ENCODE data around the gene QRFP.
A peak's percentile ranks its signal among the peaks of the same experiment; 100 is the strongest.
"Not testable (repeated sequence)": the region's sequence is repeated elsewhere in the genome, so short reads cannot be mapped to it uniquely, and the experiment has no call there.

QRFP gene

DNA sequence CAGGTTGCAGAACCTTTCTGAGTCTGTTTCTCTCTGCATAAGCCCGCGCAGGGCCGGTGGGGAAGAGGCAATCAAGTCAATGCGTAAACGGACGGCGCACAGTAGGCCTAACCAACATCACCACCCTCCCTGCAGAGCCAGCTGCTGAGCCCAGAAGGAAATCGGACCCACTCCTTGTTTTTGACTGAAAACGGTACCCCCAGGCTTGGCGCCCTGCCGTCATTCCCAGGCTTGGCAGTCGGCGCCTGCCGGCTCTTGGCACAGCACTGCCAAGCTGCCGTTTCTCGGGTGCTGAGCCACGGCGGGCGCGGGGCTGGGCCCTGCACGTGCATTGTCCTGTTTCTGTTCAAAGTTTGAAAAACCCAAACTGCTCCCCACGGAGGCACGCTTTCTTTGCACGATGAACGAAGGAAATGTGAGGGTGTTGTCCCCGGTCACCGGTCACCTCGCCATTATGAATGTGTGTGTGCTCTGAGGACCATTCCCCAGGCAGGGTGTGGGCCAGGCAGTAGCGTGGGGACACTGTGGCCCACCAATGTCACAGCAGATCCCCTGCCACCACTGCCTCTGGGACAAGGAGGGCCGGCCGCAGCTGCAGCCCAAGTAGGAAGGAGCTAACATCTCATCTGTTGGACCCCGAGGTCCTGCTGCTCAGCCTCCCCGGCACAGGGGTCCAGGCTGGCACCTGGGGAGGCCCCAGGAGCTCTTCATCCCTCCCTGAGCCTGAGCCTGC lies 22.4 kb upstream of the QRFP start:
- DNase-seq: peak; percentile 38

DNA sequence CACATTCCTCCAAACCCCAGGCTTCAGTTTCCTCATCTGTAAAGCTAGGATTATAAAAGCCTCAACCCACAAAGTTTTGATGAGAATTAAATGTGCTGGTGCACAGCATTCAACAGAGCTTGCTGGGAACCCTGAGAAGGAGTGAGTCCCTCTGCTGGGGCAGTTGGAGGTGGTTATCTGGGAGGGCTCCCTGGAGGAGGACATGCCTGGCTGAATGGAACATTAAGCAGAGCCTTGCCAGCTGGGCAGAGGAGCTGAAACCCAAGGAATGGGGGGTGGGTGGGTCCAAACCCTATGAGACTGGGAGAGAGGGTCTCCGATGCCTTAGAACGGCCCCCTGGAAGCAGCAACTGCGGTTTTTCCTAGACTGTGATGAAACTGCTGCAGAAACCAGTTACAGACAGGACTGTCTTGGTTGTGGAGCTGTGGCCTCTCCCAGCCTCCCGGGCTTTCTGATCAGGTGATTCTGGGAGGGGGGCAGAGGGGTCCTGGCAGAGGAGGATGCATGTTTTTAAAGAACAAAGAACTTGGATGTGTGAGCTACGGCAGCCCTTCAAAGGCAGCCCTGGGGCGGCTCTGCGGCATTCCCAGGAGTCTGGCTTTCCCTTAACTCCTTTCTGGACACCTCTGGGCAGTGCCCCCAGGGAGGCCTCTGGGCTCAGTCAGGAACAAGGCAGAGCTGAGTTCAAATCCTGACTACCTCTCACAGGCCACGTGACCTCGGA lies 21.7 kb upstream of the QRFP start:
- no peak for DNase-seq

DNA sequence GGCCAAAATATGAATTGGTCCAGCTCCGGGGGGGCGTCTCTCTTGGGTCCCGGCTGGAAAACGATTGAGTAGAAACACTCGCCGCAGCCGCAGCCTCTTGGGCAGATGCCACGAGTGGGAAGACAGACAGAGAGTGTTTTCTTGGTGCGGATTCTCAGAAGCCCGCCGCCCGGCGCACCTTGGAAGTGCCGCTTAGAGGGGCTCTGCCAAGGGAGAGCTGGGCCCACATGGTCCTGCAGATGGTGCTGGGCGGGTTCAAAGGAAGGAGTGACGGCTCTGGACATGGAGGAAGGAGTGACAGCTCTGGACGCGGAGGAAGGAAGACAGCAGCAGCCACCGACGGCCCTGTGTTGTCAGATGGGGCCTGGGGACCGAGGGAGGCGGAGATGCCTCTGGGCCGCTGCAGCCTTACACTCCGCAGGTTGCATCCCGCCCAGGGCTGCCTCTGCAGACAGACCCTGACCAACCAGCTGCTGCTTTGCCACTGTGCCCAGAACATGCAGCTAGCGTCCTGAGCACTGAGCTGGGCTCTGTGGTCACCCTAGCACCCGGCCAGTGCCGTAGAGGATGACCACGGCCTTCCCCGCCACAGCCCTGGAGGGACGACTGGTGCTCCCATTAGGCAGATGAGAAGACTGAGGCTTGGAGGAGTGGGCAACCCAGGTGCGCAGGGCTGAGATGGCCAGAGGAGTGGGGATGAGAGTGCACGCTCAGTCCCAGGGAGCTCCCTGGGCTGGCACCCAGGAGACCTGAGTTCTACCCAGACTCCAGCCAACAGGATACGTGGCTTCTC lies 20.8 kb upstream of the QRFP start:
- DNase-seq: no peak

DNA sequence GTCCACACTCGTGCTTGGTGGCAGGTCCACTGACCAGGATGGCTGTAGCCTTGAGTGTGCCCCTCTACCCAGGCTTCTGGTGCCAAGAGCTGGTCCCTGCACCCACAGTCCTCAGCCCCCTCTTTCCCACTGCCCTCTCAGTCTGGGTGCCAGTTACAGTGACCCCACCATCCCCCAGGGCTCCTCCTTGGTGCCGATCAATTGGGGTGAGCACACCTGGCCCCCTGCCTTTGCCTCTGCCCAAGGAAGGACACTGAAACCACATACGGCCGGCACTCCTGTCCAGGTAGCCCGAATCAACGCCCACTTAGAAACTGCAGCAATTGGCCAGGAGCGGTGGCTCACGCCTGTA lies 18.5 kb upstream of the QRFP start:
- DNase-seq: no peak

DNA sequence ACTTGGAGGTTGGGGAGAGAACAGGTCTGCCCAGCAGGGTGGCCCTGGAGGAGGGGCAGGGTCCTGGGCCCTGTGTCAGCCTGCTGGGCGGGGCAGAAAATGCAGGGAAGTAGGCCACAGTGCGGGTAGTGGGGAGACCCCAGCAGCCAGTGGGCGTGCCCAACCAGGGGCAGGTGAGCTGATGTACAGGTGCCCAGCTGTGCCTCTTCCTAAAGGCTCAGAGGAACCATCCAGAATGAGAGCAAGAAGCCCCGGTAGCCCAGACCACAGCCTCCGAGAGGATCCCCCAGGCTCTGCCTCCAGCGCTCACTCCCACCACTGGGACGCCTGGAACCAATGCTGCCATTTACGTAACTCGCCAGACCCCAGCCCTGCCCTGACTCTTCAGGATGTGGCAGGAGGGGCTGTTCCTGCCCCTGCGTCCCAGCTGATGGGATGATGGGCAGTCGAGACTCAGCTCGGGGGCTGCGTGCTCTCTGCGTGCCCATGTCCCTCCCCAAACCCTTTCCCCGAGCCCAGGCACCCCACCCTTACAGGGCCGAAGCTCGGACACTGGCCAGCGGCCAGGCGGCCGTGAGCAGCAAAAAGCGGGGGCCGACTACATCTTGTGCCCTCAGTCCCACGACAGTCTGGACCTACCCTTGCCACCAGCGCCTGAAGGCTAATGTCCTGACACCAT lies 17.9 kb upstream of the QRFP start:
- no peak for DNase-seq

DNA sequence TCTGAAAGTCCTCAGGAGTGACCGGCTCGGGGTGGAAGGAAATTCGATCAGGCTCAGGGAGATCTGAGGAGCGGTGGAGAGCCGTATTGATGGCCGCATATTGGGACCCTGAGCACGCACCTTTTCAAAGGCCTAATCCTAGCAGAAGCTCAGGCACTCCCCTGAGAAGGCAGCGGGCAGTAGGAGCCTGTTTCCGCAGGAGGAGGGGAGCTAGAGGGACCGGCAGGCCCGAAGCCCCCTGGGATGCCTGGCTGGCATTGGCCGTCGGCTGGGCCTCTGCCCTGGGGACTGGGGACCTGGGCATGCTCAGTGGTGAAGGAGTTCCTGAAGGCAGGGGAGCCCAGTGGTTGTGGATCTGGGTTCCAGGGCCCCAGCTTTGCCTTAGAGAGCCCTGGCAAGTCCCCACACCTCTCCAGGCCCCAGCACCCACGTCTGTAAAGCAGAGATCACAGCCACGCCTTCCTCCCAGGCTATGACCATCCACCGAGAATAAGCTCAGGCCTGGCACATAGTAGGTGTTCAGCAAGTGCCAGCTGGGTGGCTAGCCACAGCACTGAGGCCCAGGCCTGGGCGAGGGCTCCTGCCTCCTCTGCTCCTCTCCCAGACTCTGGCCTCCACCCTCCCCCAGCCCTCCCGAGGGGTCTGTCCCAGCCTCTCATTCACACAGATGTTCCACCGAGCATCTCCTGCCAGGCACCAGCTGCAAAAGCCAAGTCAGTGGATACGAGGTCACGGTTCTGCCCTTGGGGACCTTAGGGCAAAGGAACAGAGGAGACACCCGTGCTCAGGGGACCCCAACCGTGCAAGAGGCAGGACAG lies 17.2 kb upstream of the QRFP start:
- DNase-seq: no peak

DNA sequence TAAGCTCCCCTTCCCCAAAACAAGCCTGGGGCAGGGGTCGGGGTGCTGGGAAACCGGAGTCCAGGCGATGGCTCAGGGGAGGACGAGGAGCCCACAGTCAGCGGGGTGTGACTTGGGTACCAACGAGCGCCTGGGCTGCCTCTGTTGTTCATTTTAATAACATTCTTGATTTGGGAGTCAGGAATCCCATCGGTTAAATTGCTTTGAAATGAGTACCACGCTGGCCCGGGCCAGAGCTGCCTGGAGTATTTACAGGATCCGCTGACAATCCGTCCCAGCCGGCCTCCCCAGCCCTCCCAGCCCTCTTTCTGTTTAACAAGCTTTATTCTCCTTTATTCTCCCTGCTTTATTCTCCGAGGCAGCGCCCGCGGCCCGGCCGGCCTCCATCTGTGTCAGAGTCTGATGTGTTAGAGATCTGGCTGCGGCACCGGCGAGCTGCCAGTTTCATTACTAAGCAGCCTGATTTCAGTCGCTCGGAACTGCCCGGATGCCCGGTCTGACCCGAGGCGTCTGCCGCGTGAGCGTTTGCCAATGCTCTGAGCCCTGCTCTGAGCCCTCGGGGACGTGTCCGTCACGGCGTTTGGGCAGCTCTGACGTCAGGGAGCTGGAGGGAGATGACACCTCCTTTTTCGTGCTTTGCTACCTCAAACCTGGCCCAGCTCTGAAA lies 16.5 kb upstream of the QRFP start:
- DNase-seq: no peak

DNA sequence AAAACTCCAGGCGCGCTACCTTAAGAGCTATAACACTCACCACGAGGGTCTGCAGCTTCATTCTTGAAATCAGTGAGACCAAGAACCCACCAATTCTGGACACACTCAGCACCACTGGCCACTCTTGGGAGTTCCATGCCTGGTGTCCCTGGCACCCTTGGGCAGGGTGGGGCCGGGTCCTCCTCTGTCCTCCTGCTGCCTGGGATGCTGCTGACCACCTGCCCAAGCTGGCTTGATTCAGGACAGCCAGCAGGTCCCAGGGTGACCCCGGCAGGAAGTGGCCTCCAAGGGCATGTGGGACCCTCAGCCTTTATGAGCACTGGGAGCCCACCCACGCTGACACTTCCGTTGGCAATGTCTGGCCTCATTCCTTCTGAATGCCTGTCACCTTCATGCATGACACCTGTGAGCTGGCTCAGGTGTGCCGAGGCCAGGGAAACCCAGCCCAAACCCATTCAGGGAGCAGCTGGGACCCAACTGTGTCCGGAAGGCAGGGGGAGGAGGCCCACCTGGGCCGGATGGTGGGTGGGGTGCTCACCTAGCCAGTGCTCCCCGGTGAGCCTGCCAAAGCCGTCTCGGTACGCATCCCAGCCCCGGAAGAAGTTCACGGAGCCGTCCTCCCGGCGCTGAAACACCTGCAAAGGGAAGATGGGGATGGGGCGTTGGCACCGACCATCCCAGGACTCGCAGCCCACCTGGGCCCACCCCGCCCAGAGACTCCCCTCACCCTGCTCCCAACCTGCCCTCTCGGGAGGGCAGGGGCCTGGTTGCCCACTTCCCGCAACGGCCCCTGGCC lies 14.8 kb upstream of the QRFP start:
- DNase-seq: no peak

DNA sequence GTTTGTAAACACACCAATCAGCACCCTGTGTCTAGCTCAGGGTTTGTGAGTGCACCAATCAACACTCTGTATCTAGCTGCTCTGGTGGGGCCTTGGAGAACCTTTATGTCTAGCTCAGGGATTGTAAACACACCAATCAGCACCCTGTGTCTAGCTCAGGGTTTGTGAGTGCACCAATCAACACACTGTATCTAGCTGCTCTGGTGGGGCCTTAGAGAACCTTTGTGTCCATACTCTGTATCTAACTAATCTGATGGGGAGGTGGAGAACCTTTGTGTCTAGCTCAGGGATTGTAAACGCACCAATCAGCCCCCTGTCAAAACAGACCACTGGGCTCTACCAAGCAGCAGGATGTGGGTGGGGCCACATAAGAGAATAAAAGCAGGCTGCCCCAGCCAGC lies 14.1 kb upstream of the QRFP start:
- not testable (repeated sequence) for DNase-seq

DNA sequence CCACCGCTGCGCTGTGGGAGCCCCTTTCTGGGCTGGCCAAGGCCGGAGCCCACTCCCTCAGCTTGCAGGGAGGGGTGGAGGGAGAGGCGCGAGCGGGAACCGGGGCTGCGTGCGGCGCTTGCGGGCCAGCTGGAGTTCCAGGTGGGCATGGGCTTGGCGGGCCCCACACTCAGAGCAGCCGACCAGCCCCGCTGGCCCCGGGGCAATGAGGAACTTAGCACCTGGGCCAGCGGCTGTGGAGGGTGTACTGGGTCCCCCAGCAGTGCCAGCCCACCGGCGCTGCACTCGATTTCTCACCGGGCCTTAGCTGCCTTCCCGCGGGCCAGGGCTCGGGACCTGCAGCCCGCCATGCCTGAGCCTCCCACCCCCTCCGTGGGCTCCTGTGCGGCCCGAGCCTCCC lies 13.4 kb upstream of the QRFP start:
- not testable (repeated sequence) for DNase-seq

DNA sequence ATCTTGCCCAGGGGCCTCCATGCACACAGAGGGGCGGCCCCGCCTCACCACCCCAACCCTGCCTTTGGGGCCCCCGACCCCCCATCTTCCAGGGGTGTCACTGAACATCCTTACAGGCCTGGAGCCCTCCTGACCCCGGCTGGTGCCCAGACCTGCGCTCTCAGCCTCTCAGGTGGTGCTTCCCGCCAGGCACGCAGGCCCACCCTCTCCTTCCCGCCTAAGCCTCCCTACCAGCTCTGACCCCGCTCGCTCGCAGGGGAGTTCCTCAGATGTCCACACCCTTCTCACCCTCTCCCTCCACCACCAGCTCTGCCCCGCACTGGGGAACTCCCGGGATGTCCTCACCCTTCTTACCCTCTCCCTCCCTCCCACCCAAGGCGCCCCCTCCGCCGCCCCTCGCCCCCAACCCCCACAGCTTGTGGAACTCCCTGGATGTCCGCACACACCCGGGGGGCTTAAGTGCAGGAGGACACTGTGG lies 12.3 kb upstream of the QRFP start:
- DNase-seq: no peak

DNA sequence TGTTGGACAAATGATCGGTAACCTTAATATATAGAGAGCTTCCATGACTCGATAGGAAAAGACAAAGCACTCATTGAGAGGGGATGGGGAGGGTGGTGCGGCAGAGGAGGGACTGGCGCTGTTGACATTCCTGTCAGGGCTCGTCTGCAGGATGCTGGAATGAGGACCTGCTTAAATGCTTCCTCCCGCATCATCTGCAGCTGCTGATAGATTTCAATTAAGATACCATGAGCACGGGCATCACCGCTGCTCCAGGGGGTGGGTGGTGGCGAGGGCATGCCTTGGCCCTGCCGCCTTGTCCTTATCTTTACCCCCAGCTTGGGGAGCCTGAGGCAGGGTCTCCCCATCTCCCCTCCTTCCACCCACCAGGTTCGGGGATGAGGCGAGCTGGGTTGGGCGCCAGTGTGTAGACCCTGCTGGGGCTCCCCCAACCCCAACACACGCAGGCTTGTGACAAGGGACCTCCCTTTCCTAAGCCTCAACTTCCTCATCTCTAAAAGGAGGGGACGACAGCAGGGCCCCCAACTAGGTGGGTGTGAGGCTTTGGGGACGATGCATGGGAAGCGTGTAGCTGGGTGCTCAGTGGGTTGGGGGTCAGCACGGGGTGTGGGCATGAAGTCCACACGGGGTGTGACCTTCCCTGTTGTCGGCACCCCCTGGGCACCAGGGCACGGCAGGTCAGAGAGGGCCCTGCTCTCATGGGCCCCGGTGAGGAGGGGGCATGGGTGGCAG lies 11.7 kb upstream of the QRFP start:
- DNase-seq: no peak

DNA sequence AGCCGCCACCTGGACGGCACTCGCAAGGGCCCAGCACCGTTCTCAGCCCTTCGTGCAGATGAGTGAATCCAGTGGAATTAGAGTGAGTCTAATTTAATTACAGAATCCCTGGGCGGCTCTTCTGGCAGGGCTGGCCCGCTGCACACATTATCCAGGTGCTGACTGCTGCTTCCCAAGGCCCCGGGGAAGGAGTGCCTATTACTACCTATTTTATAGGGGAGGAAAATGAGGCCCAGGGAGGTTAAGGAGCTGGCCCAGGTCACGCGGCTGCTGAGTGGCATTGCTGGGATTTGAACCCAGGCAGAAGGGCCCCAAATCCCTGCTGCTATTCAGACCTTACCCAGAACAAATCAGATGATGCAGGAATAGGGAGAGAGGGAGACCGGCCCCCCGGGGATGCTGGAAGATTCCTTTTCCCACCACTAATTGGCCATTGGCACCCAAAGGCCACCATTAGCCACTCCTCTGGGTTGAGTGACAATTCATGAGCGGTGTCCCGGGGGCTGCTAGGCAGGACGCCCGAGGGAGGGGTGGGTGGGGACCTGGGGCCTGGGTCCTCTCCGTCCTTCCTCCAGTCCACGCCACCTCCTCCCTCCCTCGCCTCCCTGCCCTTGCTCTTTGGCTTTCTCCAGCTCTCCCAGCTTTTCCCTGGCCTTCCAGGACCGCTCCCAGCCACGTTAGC lies 10.3 kb upstream of the QRFP start:
- no peak for DNase-seq

DNA sequence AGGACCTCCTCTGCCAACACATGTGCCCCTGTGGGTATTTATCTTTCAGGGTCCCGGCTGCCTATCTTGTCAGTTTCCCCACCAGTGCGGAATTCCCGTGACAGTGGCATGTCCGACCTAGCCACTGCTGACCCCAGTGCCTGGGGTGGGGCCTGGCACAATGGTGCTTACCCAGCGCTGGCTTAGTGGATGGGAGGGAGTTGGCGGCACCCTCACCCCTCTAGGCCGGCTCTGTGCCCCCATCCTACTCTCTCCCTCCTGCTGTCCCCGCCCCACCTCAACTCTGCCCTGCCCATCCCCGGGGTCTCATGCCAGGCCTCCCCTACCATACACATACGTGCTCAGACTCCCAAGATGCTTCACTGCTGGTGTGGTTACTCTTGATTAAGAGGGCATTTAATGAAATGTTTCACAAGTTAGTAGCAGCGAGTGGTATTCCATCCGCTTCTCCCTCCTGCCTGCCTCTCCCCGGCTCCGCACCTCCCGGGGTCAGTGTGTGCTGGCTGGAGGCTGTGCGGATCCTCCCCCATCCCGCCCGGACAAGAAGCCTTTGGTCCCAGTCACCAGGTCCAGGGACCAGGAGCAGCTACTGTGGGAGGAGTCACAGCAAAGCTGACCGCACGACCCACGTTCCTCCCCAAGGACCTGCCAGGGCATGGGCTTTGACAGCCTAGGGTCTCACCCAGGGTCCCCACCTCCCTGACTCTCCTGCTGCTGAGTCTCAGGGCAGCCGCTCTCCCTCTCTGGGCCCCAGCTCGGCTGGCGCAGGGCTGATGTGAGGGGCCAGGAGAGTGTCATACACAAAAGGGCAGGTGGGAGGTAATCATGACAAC lies 9.5 kb upstream of the QRFP start:
- DNase-seq: no peak

DNA sequence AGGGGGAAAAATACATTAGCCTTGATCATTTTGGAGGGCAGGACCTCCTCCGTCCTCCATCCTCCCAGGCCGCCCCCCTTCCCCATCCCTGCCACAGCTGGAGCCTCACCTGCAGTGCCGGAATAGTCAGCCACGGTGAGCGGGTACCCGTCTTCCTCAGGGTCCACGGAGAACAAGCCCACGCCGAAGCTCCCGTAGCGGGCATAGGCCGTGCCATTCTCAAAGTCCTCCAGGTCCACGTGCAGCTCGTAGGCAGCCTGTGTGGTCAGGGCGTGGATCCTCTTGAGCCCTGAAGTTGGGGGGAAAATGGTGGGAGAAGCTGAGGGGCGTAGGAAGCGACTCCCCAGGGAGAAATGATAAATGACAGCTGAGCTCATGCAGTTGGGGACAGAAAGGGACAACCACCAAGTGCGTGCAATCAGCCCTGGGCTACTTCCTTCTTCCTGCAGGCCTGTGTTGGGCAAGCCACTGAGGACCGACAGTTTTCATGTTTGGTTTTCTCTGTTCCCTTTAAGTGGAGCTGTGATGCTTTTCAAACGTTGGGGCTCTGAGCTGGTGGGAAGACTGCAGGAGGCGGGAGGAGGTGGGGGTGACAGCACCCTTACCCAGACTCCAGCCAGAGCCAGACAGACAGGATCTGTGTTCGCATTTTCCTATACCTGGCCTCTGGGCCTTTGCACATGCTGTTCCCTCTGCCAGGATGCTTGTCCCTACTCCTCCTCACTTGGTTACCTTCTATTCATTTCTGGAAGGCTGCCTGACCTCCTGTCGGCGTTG lies 8.7 kb upstream of the QRFP start:
- no peak for DNase-seq

DNA sequence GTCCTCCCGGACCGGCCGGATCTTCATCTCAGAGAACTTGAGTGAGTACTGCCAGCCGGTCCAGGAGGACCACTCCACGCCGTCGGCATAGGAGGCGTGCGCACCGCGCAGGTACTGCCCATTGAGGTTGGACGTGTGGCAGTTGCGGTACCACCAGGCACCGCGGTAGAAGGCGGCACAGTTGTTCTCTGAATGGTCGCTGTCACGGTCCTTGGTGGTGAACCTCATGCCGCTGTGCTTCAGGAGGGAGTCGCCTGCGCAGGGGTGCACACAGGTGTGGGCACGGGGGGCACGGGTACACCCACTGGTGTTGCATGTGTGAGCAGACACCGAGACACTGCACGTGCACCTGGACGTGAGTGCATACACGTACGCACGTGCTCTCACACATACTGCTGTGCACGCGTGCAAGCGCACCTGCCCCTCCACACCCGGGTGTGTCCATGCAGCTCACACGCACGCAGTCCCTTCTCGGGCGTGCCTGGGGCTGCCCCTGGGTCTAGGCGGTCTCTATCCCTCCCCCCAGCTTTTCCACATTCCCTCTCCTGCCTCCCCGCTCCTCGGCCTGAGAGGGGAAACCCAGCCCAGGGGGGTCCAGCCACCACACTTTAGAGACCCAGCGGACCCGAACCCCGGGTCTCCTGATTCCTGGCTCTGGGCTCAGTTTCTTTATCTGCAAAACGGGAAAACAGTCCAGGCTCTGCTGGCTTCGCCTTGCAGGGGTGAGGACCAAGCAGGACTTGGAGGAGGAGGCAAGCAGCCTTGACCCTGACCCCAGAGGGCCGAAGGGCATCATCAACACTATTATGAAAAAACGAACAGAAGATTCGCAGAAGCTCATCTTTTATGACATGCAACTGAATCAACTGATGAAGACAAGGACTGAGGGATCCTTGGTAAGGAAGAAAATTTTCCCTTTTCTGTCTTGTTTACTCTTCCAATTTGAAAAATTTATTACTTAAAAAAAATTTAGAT lies 7.7 kb upstream of the QRFP start:
- DNase-seq: no peak
